ENCODE measurements around the gene PRKCE. TPM values are rescaled to one million over a fixed set of nuclear protein-coding genes. Genes with fewer than 3 reads are reported as not detected.

Gene PRKCE
- total RNA-seq, 3 donors from 2014 or later (not counting 1 experiment from before 2014, with no cell fraction given): 35.2 to 42.1 (median 38.6) TPM

- ATAC-seq: no peak
- 93% methylated on average over 4 of the region's 4 CpGs for WGBS (ENCODE audit: insufficient coverage)
- peaks cover 12% of the 10 kb centered on the region for H3K36me3 Mint-ChIP-seq
- H3K27me3 Mint-ChIP-seq (ENCODE audit: low read depth in 2 of 2): peaks cover 6 to 20% of the 10 kb centered on the region in 2 donors
- TF ChIP-seq CTCF (IDR thresholded peaks at IDR 0.05): no peak
- Histone ChIP-seq H3K27me3 (ENCODE audit: control insufficient read depth, insufficient read depth, low read length) (no peaks in the 10 kb centered on the region), H3K4me1 (ENCODE audit: control insufficient read depth, insufficient read depth, low read length) (no peaks in the 10 kb centered on the region), H3K4me3 (ENCODE audit: low read length) (no peak overlapping the region), H3K9me3 (ENCODE audit: control insufficient read depth, insufficient read depth, low read length) (no peaks in the 10 kb centered on the region), H3K27ac (ENCODE audit: low read length) (no peak overlapping the region), H3K36me3 (ENCODE audit: control insufficient read depth, insufficient read depth, low read length) (no peaks in the 10 kb centered on the region)
- peaks cover 0 to 5% of the 10 kb centered on the region in 2 donors for H3K9me3 Mint-ChIP-seq
- intact Hi-C loops (cut with micrococcal nuclease): no loop called here
- no peak overlapping the region for H3K4me3 Mint-ChIP-seq
- H3K4me1 Mint-ChIP-seq: peaks cover 12 to 13% of the 10 kb centered on the region in 2 donors
- H3K27ac Mint-ChIP-seq: no peak overlapping the region
- DNase-seq: no peak
Observed at GRCh38 chr2:46207591-46207990, 556.1 kb downstream of the PRKCE start.

DNA sequence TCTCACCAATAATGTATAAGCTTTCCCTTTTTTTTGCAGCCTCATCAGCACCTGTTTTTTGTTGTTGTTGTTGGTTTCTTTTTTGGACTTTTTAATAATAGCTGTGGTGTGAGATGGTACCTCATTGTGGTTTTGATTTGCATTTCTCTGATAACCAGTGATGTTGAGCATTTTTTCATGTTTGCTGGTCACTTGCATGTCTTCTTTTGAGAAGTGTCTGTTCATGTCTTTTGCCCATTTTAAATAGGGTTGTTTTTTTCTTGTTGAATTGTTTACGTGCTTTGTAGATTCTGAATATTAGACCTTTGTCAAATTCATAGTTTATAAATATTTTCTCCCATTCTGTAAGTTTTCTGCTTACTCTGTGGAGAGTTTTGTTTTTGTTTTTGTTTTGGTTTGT is 557.3 kb downstream of the PRKCE start:
- no peak overlapping the region for H3K27ac Mint-ChIP-seq
- no peak overlapping the region for H3K4me3 Mint-ChIP-seq
- intact Hi-C loops (cut with micrococcal nuclease): no loop called here
- no CpG with 5 or more reads among the region's 1 CpG for WGBS (ENCODE audit: insufficient coverage)
- H3K4me1 Mint-ChIP-seq: peaks cover 3 to 4% of the 10 kb centered on the region in 2 donors
- H3K36me3 ChIP-seq (ENCODE audit: control insufficient read depth, insufficient read depth, low read length): no peaks in the 10 kb centered on the region
- H3K27me3 Mint-ChIP-seq (ENCODE audit: low read depth in 2 of 2): peaks cover 8 to 32% of the 10 kb centered on the region in 2 donors
- ATAC-seq: no peak
- no peaks in the 10 kb centered on the region for H3K27me3 ChIP-seq (ENCODE audit: control insufficient read depth, insufficient read depth, low read length)
- H3K27ac ChIP-seq (ENCODE audit: low read length): no peak overlapping the region
- no peak overlapping the region for H3K4me3 ChIP-seq (ENCODE audit: low read length)
- TF ChIP-seq CTCF (IDR thresholded peaks at IDR 0.05): no peak
- no peak for DNase-seq
- peaks cover 15% of the 10 kb centered on the region for H3K36me3 Mint-ChIP-seq
- H3K9me3 ChIP-seq (ENCODE audit: control insufficient read depth, insufficient read depth, low read length): no peaks in the 10 kb centered on the region
- peaks cover 0 to 5% of the 10 kb centered on the region in 2 donors for H3K9me3 Mint-ChIP-seq
- H3K4me1 ChIP-seq (ENCODE audit: control insufficient read depth, insufficient read depth, low read length): no peaks in the 10 kb centered on the region

DNA sequence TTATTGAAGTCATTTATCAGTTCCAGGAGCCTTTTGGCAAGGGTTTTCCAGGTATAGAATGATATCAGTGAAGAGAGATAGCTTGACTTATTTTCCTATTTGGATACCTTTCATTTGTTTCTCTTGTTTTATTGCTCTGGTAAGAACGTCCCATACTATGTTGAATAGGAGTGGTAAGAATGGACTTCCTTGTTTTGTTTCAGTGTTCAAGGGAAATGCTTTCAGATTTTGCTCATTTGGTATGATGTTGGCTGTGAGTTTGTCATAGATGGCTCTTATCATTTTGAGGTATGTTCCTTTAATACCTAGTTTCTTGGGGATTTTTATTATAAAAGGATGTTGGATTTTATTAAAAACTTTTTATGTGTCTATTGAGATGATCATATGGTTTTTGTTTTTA is 558.6 kb downstream of the PRKCE start:
- Mint-ChIP-seq H3K27ac (no peak overlapping the region), H3K4me3 (no peak overlapping the region), H3K27me3 (ENCODE audit: low read depth in 2 of 2) (peaks cover 15 to 42% of the 10 kb centered on the region in 2 donors), H3K36me3 (peaks cover 28% of the 10 kb centered on the region), H3K4me1 (no peaks in the 10 kb centered on the region), H3K9me3 (peaks cover 0 to 5% of the 10 kb centered on the region in 2 donors)
- 92% methylated on average over 1 of the region's 1 CpG for WGBS (ENCODE audit: insufficient coverage)
- Histone ChIP-seq H3K4me1 (ENCODE audit: control insufficient read depth, insufficient read depth, low read length) (no peaks in the 10 kb centered on the region), H3K36me3 (ENCODE audit: control insufficient read depth, insufficient read depth, low read length) (no peaks in the 10 kb centered on the region), H3K27ac (ENCODE audit: low read length) (no peak overlapping the region), H3K27me3 (ENCODE audit: control insufficient read depth, insufficient read depth, low read length) (no peaks in the 10 kb centered on the region), H3K9me3 (ENCODE audit: control insufficient read depth, insufficient read depth, low read length) (no peaks in the 10 kb centered on the region), H3K4me3 (ENCODE audit: low read length) (no peak overlapping the region)
- intact Hi-C loops (cut with micrococcal nuclease): no loop called here
- ATAC-seq (no peak), DNase-seq (no peak)
- no peak for TF ChIP-seq CTCF (IDR thresholded peaks at IDR 0.05)

GRCh38 chr2:46211461-46211860 is 560.0 kb downstream of the PRKCE start:
- H3K27me3 Mint-ChIP-seq (ENCODE audit: low read depth in 2 of 2): peaks cover 22 to 52% of the 10 kb centered on the region in 2 donors
- TF ChIP-seq CTCF (IDR thresholded peaks at IDR 0.05): no peak
- ATAC-seq (no peak), DNase-seq (no peak)
- H3K36me3 Mint-ChIP-seq: peaks cover 38% of the 10 kb centered on the region
- H3K4me3 Mint-ChIP-seq: no peak overlapping the region
- H3K27ac ChIP-seq (ENCODE audit: low read length): no peak overlapping the region
- no peaks in the 10 kb centered on the region for H3K9me3 ChIP-seq (ENCODE audit: control insufficient read depth, insufficient read depth, low read length)
- WGBS (ENCODE audit: insufficient coverage): 100% methylated on average over 1 of the region's 1 CpG
- no peaks in the 10 kb centered on the region for H3K4me1 Mint-ChIP-seq
- no peak overlapping the region for H3K4me3 ChIP-seq (ENCODE audit: low read length)
- no peaks in the 10 kb centered on the region for H3K4me1 ChIP-seq (ENCODE audit: control insufficient read depth, insufficient read depth, low read length)
- peaks cover 0 to 12% of the 10 kb centered on the region in 2 donors for H3K9me3 Mint-ChIP-seq
- H3K27ac Mint-ChIP-seq: no peak overlapping the region
- intact Hi-C loops (cut with micrococcal nuclease): no loop called here
- no peaks in the 10 kb centered on the region for H3K36me3 ChIP-seq (ENCODE audit: control insufficient read depth, insufficient read depth, low read length)
- H3K27me3 ChIP-seq (ENCODE audit: control insufficient read depth, insufficient read depth, low read length): no peaks in the 10 kb centered on the region
